HepG2 (cell line): ENCODE data around the gene RIPK1. TPM values are rescaled to one million over a fixed set of nuclear protein-coding genes. Genes with fewer than 3 reads are reported as not detected.

Experiments used
- CBX5 ChIP-seq: sonication (generic); formaldehyde crosslinking; IDR thresholded peaks from 2 replicates; pipeline ENCODE4 v1.4.0; 2020; ENCODE audit warnings: missing genetic modification reagents, borderline replicate concordance
- CENPBD1 ChIP-seq: sonication (generic); formaldehyde crosslinking; IDR thresholded peaks from 2 replicates; pipeline ENCODE4 v1.8.0; 2022; ENCODE audit warnings: missing genetic modification reagents, low read depth, mild to moderate bottlenecking, borderline replicate concordance
- CHCHD3 ChIP-seq: sonication (generic); formaldehyde crosslinking; IDR thresholded peaks from 2 replicates; pipeline ENCODE4 v1.8.0; 2022; ENCODE audit warnings: mild to moderate bottlenecking, missing genetic modification reagents, moderate library complexity
- HNF1A ChIP-seq, 2 experiments: sonication (generic) in 1 of 2; formaldehyde crosslinking in 1 of 2; IDR thresholded peaks; 2 replicates each; pipeline versions ENCODE4 v1.4.0 to v1.6.1; 2016 to 2020; ENCODE audit warnings: borderline replicate concordance in 1 of 2, low read depth in 1 of 2, mild to moderate bottlenecking in 1 of 2, missing genetic modification reagents in 1 of 2
- JUNB ChIP-seq: sonication (generic); formaldehyde crosslinking; IDR thresholded peaks from 2 replicates; pipeline ENCODE4 v1.8.0; 2022; ENCODE audit warnings: missing genetic modification reagents, mild to moderate bottlenecking, borderline replicate concordance
- NR2F2 ChIP-seq: IDR thresholded peaks from 2 replicates; pipeline ENCODE4 v1.6.1; 2012; ENCODE audit warnings: low read depth, inconsistent platforms, borderline replicate concordance
- POLR2AphosphoS2 ChIP-seq: IDR thresholded peaks from 2 replicates; pipeline ENCODE4 v1.6.1; 2011; ENCODE audit warnings: low read depth, low read length, improper control_type of control experiment
- RFXANK ChIP-seq: IDR thresholded peaks from 2 replicates; pipeline ENCODE4 v1.6.1; 2016
- ZBTB1 ChIP-seq: sonication (generic); formaldehyde crosslinking; IDR thresholded peaks from 2 replicates; pipeline ENCODE4 v1.4.0; 2020; ENCODE audit warnings: missing genetic modification reagents, borderline replicate concordance
- ZBTB25 ChIP-seq: IDR thresholded peaks from 2 replicates; pipeline ENCODE4 v1.6.1; 2018; ENCODE audit warnings: missing genetic modification reagents
- ZNF343 ChIP-seq: sonication (generic); formaldehyde crosslinking; IDR thresholded peaks from 2 replicates; pipeline ENCODE4 v1.4.0; 2020; ENCODE audit warnings: mild to moderate bottlenecking, missing genetic modification reagents
- ZNF639 ChIP-seq: conservative IDR thresholded peaks from 2 replicates; pipeline ENCODE4 v1.6.1; 2018; ENCODE audit warnings: missing genetic modification reagents
- ZNF710 ChIP-seq: sonication (generic); formaldehyde crosslinking; IDR thresholded peaks from 2 replicates; pipeline ENCODE4 v1.5.0; 2020; ENCODE audit warnings: mild to moderate bottlenecking, missing genetic modification reagents, borderline replicate concordance
- ZNF772 ChIP-seq: sonication (generic); formaldehyde crosslinking; IDR thresholded peaks from 2 replicates; pipeline ENCODE4 v1.5.0; 2020; ENCODE audit warnings: mild to moderate bottlenecking, missing genetic modification reagents
- ZNF784 ChIP-seq: sonication (generic); formaldehyde crosslinking; IDR thresholded peaks from 2 replicates; pipeline ENCODE4 v1.5.1; 2020; ENCODE audit warnings: missing genetic modification reagents, mild to moderate bottlenecking, borderline replicate concordance
- polyA plus RNA-seq, 8 experiments: library from polyadenylated mRNA; depleted of rRNA in 3 of 8; stranded (reverse) in 7 of 8; unstranded in 1 of 8; fragments of >200 nt; fragmentation: Illumina TruSeq in 4 of 8; extraction: Trizol in 4 of 8; gene quantifications; 2 replicates each; pipeline versions ENCODE4 v1.2.1 to v1.2.3, GENCODE V29; 2011 to 2016; ENCODE audit warnings: low read depth in 4 of 8, missing spikeins in 1 of 8, mixed read lengths in 1 of 8; ENCODE audit not compliant: insufficient read depth in 1 of 8
- total RNA-seq, 5 experiments: library from RNA; depleted of rRNA; stranded (reverse); fragments of >200 nt; fragmentation: Illumina TruSeq; extraction: Trizol; gene quantifications; 2 replicates each; pipeline ENCODE4 v1.2.3, GENCODE V29; 2016; ENCODE audit warnings: low read depth in 1 of 5

The RIPK1 gene
- total and polyA plus RNA-seq, 2 of the 13 experiments (the other 11 are each of a cell fraction or from before 2014, with no cell fraction given): 9.0 to 10.3 TPM

- TF ChIP-seq CBX5 (CRISPR knock-in tag) (no peak), ZNF710 (CRISPR knock-in tag) (peak; percentile 92), CHCHD3 (CRISPR knock-in tag) (no peak; the same call in 1 of the 2 replicates), JUNB (CRISPR knock-in tag) (peak; percentile 54; the same call in 1 of the 2 replicates), ZNF343 (CRISPR knock-in tag) (peak; percentile 86), ZBTB1 (CRISPR knock-in tag) (no peak; the same call in 1 of the 2 replicates), ZNF639 (CRISPR knock-in tag) (peak; percentile 98), ZNF772 (CRISPR knock-in tag) (peak; percentile 78; the same call in 1 of the 2 replicates), ZBTB25 (peak; percentile 99), ZNF784 (CRISPR knock-in tag) (peak; percentile 99), POLR2AphosphoS2 (no peak), CENPBD1 (CRISPR knock-in tag) (no peak), RFXANK (CRISPR knock-in tag) (0 out of 2 replicates have a peak, but pooled peaks have one; percentile 42), HNF1A (IDR thresholded peaks at IDR 0.05; ENCODE audit: low read depth) (no peak; the same call in 1 of the 2 replicates), HNF1A (CRISPR knock-in tag; IDR thresholded peaks at IDR 0.05; ENCODE audit: borderline replicate concordance) (peak; percentile 41; the same call in 1 of the 2 replicates), NR2F2 (no peak; the same call in 1 of the 2 replicates)
Measured at GRCh38 chr6:3068329-3069214, at the start of gene RIPK1 (continued).
